HL-60 (cell line): ENCODE results near the gene ATP2B2.

Experiments
- GABPA ChIP-seq: IDR thresholded peaks from 2 replicates; pipeline ENCODE4 v1.6.1; 2012; ENCODE audit warnings: low read depth
- POLR2AphosphoS5 ChIP-seq: IDR thresholded peaks from 2 replicates; pipeline ENCODE4 v1.6.1; 2012; ENCODE audit warnings: low read depth
- SPI1 ChIP-seq: IDR thresholded peaks from 2 replicates; pipeline ENCODE4 v1.6.1; 2012; ENCODE audit warnings: low read depth, mild to moderate bottlenecking, borderline replicate concordance
- TF ChIP-seq, protein P1 (sequence below): IDR thresholded peaks from one replicate; pipeline ENCODE4 v1.5.1; 2011; ENCODE audit warnings: low read length, control low read depth, inconsistent platforms; ENCODE audit not compliant: insufficient read depth
- TF ChIP-seq, protein P2 (sequence below): IDR thresholded peaks from 2 replicates; pipeline ENCODE4 v1.6.1; 2012; ENCODE audit warnings: low read depth; ENCODE audit not compliant: insufficient replicate concordance

DNA sequence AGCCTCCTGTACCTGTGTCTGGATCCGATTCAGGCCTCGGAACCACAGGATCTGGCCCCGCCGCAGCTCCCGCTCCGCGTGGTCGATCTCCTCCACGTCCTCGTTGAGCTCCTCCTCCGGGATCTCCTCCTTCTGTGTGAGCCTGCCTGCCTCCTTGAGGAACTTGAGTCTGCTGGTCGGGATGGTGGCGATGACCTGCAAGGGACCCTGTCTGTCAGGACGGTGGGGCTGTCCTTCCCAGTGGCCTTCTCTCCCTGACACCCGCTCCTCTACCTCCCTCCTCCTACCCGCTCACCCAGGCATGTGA is 167.3 kb downstream of the ATP2B2 start:
- TF ChIP-seq POLR2AphosphoS5 (no peak), GABPA (no peak), SPI1 (no peak)
- TF ChIP-seq, protein P1, sequence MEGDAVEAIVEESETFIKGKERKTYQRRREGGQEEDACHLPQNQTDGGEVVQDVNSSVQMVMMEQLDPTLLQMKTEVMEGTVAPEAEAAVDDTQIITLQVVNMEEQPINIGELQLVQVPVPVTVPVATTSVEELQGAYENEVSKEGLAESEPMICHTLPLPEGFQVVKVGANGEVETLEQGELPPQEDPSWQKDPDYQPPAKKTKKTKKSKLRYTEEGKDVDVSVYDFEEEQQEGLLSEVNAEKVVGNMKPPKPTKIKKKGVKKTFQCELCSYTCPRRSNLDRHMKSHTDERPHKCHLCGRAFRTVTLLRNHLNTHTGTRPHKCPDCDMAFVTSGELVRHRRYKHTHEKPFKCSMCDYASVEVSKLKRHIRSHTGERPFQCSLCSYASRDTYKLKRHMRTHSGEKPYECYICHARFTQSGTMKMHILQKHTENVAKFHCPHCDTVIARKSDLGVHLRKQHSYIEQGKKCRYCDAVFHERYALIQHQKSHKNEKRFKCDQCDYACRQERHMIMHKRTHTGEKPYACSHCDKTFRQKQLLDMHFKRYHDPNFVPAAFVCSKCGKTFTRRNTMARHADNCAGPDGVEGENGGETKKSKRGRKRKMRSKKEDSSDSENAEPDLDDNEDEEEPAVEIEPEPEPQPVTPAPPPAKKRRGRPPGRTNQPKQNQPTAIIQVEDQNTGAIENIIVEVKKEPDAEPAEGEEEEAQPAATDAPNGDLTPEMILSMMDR = no peak
- TF ChIP-seq, protein P2, sequence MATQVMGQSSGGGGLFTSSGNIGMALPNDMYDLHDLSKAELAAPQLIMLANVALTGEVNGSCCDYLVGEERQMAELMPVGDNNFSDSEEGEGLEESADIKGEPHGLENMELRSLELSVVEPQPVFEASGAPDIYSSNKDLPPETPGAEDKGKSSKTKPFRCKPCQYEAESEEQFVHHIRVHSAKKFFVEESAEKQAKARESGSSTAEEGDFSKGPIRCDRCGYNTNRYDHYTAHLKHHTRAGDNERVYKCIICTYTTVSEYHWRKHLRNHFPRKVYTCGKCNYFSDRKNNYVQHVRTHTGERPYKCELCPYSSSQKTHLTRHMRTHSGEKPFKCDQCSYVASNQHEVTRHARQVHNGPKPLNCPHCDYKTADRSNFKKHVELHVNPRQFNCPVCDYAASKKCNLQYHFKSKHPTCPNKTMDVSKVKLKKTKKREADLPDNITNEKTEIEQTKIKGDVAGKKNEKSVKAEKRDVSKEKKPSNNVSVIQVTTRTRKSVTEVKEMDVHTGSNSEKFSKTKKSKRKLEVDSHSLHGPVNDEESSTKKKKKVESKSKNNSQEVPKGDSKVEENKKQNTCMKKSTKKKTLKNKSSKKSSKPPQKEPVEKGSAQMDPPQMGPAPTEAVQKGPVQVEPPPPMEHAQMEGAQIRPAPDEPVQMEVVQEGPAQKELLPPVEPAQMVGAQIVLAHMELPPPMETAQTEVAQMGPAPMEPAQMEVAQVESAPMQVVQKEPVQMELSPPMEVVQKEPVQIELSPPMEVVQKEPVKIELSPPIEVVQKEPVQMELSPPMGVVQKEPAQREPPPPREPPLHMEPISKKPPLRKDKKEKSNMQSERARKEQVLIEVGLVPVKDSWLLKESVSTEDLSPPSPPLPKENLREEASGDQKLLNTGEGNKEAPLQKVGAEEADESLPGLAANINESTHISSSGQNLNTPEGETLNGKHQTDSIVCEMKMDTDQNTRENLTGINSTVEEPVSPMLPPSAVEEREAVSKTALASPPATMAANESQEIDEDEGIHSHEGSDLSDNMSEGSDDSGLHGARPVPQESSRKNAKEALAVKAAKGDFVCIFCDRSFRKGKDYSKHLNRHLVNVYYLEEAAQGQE = no peak
